GM10266 (cell line): ENCODE measurements around the gene CDC42EP3.

Experiments
- DNase-seq: peaks from one replicate; pipeline ENCODE4 v3.0.0; 2012; ENCODE audit errors: extremely low spot score
- TF ChIP-seq, protein P1 (sequence below): IDR thresholded peaks from 2 replicates; pipeline ENCODE4 v1.5.1; 2012; ENCODE audit warnings: mild to moderate bottlenecking, low read depth; ENCODE audit not compliant: control insufficient read depth, insufficient read depth; ENCODE audit errors: missing control alignments

Gene CDC42EP3

DNA sequence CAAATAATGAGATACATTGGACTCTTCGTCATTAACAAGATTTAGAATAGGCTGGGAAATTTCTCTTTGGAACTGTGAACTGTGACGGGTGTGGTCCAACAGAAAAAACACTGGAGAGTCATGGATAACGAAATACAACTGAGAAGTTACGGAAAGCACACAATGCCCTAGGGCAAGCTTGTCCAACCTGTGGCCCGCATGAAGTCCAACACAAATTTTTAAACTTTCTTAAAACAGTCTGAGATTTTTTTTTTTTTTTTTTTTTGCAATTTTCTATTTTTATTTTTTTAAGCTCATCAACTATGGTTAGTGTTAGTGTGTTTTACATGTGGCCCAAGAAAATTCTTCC is 27.7 kb downstream of the CDC42EP3 start:
- DNase-seq, result no peak
- TF ChIP-seq, protein P1, sequence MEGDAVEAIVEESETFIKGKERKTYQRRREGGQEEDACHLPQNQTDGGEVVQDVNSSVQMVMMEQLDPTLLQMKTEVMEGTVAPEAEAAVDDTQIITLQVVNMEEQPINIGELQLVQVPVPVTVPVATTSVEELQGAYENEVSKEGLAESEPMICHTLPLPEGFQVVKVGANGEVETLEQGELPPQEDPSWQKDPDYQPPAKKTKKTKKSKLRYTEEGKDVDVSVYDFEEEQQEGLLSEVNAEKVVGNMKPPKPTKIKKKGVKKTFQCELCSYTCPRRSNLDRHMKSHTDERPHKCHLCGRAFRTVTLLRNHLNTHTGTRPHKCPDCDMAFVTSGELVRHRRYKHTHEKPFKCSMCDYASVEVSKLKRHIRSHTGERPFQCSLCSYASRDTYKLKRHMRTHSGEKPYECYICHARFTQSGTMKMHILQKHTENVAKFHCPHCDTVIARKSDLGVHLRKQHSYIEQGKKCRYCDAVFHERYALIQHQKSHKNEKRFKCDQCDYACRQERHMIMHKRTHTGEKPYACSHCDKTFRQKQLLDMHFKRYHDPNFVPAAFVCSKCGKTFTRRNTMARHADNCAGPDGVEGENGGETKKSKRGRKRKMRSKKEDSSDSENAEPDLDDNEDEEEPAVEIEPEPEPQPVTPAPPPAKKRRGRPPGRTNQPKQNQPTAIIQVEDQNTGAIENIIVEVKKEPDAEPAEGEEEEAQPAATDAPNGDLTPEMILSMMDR, result no peak

DNA sequence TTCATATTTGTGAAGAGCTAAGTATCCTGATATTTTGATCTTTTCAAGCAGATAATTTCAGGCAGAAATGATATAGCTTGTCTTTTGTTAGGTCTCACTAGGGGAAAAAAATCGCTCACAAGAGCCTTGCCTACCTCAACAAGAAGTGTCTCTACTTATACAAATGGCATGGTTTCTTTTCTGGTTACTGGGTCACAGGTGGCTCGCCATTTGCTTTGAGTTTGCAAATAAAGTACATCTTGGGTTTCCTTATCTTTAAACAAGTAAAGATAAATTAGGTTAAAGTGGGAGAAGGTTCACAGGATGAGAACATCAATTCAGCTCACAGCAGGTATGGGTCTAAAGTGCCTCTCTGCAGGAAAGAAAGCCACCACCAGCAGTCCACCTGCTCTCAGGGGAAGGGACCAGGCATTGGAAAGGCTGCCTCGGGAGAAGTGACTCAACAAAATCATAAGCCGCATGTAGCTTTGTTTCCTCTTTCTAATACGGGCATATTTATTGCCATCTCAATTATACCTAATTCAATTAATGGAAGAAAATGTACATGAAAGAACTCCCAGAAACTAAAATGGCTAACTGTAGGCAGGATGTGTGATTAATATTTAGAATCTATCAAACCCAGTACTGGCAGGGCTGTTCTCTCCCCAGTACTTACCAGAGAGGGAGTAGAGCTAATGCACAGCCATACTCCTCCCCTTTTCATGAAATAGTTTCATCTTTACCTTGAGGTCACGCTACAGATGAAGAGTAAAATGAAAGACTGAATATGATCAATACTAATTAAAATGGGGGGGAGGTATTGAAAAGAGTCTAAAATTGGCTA is 28.3 kb downstream of the CDC42EP3 start:
- TF ChIP-seq, protein P1, result no peak
- DNase-seq, result no peak

DNA sequence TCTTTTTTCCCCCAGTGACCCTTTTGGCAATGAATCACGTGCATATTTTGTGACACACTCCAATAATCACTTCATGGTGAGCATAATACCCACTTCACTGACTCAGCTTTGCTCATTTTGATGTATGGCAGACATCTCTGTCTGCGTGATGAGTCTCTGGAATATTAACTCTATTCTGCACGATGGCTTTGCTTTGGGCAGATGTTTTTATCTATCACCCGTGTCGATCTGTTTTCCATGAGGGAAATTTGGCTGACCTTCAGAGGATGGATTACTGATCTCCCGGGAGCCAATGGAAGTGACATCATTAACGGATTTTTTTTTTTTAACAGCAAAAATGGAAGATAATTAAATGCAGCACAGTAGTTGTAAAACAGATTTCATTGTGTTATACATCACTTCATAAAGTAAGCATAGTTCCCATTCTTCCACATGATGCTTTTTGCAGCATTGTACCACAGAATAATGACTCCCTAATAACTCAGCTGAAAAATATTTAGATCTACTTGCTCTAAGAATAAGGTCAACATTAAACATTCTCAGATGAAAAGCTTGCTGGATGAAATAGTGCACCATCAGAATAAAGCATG is 29.8 kb downstream of the CDC42EP3 start:
- TF ChIP-seq, protein P1, result no peak
- DNase-seq, result no peak

DNA sequence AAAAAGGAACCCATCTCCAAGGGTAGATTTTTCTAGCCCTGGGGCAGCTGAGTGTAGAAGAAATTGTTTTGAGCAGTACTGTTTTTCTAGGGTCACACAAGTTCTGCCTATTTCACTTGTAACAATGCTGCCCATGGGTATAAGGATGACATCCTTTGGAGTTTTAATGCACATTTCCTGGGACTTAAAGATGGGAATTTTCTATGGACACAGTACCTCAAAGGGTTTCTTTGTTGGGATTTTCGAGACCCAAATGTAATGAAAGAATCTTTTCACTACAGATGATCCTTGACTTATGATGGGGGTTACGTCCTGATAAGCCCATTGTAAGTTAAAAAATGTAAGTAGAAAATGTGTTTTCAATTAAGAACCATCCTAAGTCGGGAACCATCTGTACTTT is 31.8 kb downstream of the CDC42EP3 start:
- no peak for DNase-seq
- TF ChIP-seq, protein P1, result no peak

GRCh38 chr2:37638973-37639372 is 32.5 kb downstream of the CDC42EP3 start:
- TF ChIP-seq, protein P1, result no peak
- no peak for DNase-seq

DNA sequence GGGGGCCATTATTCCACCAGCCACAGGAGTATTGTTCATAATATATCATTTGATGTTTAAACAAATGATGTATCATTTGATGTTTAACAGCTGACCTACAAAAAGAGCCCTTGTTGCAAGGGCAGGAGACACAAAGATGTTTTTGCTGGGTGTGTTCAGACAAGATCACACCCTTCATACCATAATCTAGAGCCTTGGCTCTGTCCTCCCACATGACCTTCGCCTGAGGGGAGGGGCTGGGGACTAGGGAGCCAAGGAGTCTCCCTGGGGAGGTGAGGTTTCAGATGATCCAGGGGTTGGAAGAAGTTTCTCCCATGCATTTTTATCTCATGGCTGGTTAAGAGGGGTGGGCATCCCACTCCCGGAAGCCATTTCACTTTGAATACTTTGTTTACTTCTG is 33.5 kb downstream of the CDC42EP3 start:
- TF ChIP-seq, protein P1, result no peak
- no peak for DNase-seq

- no peak for DNase-seq
- TF ChIP-seq, protein P1, result no peak
Measured at GRCh38 chr2:37637190-37637860, 34.1 kb downstream of the CDC42EP3 start.
